ENCODE measurements around the gene SNRNP70.
"Not testable (repeated sequence)": the region's sequence is repeated elsewhere in the genome, so short reads cannot be mapped to it uniquely, and the experiment has no call there.

The SNRNP70 gene

GRCh38 chr19:49136771-49137171, 51.5 kb downstream of the SNRNP70 start:
- peaks cover 17% of the 10 kb centered on the region for H3K4me1 Mint-ChIP-seq

GRCh38 chr19:49140951-49141350, 55.7 kb downstream of the SNRNP70 start:
- Mint-ChIP-seq H3K27me3 (peaks cover 28% of the 10 kb centered on the region), H3K9me3 (no peaks in the 10 kb centered on the region), H3K4me1 (peaks cover 19% of the 10 kb centered on the region), H3K36me3 (ENCODE audit: insufficient read depth) (peaks cover 2% of the 10 kb centered on the region), H3K4me3 (no peak overlapping the region), H3K27ac (ENCODE audit: low read depth) (no peak overlapping the region)
- DNase-seq (ENCODE audit: low spot score in 2 of 2) (no peak), ATAC-seq (replicated peaks; ENCODE audit: extremely low read depth, poor library complexity, severe bottlenecking) (no peak)

More at GRCh38 chr19:49136771-49137171, 51.5 kb downstream of the SNRNP70 start:
- Mint-ChIP-seq H3K36me3 (ENCODE audit: insufficient read depth) (no peaks in the 10 kb centered on the region), H3K27ac (ENCODE audit: low read depth) (no peak overlapping the region), H3K27me3 (peaks cover 16% of the 10 kb centered on the region), H3K4me3 (no peak overlapping the region), H3K9me3 (no peaks in the 10 kb centered on the region)
- DNase-seq (ENCODE audit: low spot score in 2 of 2) (no peak), ATAC-seq (replicated peaks; ENCODE audit: extremely low read depth, poor library complexity, severe bottlenecking) (no peak)

- H3K27ac Mint-ChIP-seq (ENCODE audit: low read depth), result no peak overlapping the region
These were observed 56.1 kb downstream of the SNRNP70 start for GRCh38 chr19:49141352-49141751.

GRCh38 chr19:49142866-49143335, 57.6 kb downstream of the SNRNP70 start:
- DNase-seq (ENCODE audit: low spot score in 2 of 2), result no peak
- peak; percentile 44 for ATAC-seq (replicated peaks; ENCODE audit: extremely low read depth, poor library complexity, severe bottlenecking)
- Mint-ChIP-seq H3K4me3 (peak overlapping the region; percentile 61), H3K27me3 (peaks cover 48% of the 10 kb centered on the region), H3K27ac (ENCODE audit: low read depth) (no peak overlapping the region), H3K4me1 (peaks cover 25% of the 10 kb centered on the region), H3K36me3 (ENCODE audit: insufficient read depth) (peaks cover 5% of the 10 kb centered on the region), H3K9me3 (no peaks in the 10 kb centered on the region)

More at GRCh38 chr19:49141352-49141751, 56.1 kb downstream of the SNRNP70 start:
- Mint-ChIP-seq H3K4me3 (no peak overlapping the region), H3K36me3 (ENCODE audit: insufficient read depth) (peaks cover 4% of the 10 kb centered on the region), H3K4me1 (peaks cover 23% of the 10 kb centered on the region), H3K27me3 (peaks cover 32% of the 10 kb centered on the region), H3K9me3 (no peaks in the 10 kb centered on the region)
- DNase-seq (ENCODE audit: low spot score in 2 of 2) (no peak), ATAC-seq (replicated peaks; ENCODE audit: extremely low read depth, poor library complexity, severe bottlenecking) (no peak)

- peaks cover 77% of the 10 kb centered on the region for H3K27me3 Mint-ChIP-seq
- no peaks in the 10 kb centered on the region for H3K9me3 Mint-ChIP-seq
- H3K27ac Mint-ChIP-seq (ENCODE audit: low read depth), result no peak overlapping the region
- peak; percentile 57 to 61 for DNase-seq (ENCODE audit: low spot score in 2 of 2)
- H3K4me3 Mint-ChIP-seq, result no peak overlapping the region
- H3K4me1 Mint-ChIP-seq, result peaks cover 50% of the 10 kb centered on the region
- peak; percentile 60 for ATAC-seq (replicated peaks; ENCODE audit: extremely low read depth, poor library complexity, severe bottlenecking)
- peaks cover 7% of the 10 kb centered on the region for H3K36me3 Mint-ChIP-seq (ENCODE audit: insufficient read depth)
These were observed 60.5 kb downstream of the SNRNP70 start for GRCh38 chr19:49145573-49146407.

GRCh38 chr19:49146408-49146770, 61.1 kb downstream of the SNRNP70 start:
- not testable (repeated sequence) for DNase-seq (ENCODE audit: low spot score in 2 of 2); ATAC-seq (replicated peaks; ENCODE audit: extremely low read depth, poor library complexity, severe bottlenecking); H3K36me3 Mint-ChIP-seq (ENCODE audit: insufficient read depth); H3K27ac Mint-ChIP-seq (ENCODE audit: low read depth); H3K9me3 Mint-ChIP-seq; H3K4me3 Mint-ChIP-seq
- H3K4me1 Mint-ChIP-seq, result peaks cover 50% of the 10 kb centered on the region
- H3K27me3 Mint-ChIP-seq, result peaks cover 79% of the 10 kb centered on the region

GRCh38 chr19:49148044-49148682, 62.9 kb downstream of the SNRNP70 start:
- no peak for ATAC-seq (replicated peaks; ENCODE audit: extremely low read depth, poor library complexity, severe bottlenecking)
- Mint-ChIP-seq H3K4me1 (peaks cover 43% of the 10 kb centered on the region), H3K27me3 (peaks cover 83% of the 10 kb centered on the region), H3K36me3 (ENCODE audit: insufficient read depth) (peaks cover 7% of the 10 kb centered on the region), H3K4me3 (peak overlapping the region; percentile 78), H3K9me3 (no peaks in the 10 kb centered on the region), H3K27ac (ENCODE audit: low read depth) (no peak overlapping the region)
- no peak for DNase-seq (ENCODE audit: low spot score in 2 of 2)

GRCh38 chr19:49148784-49149651, 63.8 kb downstream of the SNRNP70 start:
- DNase-seq (ENCODE audit: low spot score in 2 of 2) (peak; percentile 63 to 66), ATAC-seq (replicated peaks; ENCODE audit: extremely low read depth, poor library complexity, severe bottlenecking) (peak; percentile 11)
- Mint-ChIP-seq H3K36me3 (ENCODE audit: insufficient read depth) (peaks cover 7% of the 10 kb centered on the region), H3K9me3 (no peaks in the 10 kb centered on the region), H3K27me3 (peaks cover 87% of the 10 kb centered on the region), H3K27ac (ENCODE audit: low read depth) (no peak overlapping the region), H3K4me1 (peaks cover 42% of the 10 kb centered on the region), H3K4me3 (peak overlapping the region; percentile 78)

- DNase-seq (ENCODE audit: low spot score in 2 of 2) (no peak), ATAC-seq (replicated peaks; ENCODE audit: extremely low read depth, poor library complexity, severe bottlenecking) (no peak)
- H3K27ac Mint-ChIP-seq (ENCODE audit: low read depth), result no peak overlapping the region
- peaks cover 42% of the 10 kb centered on the region for H3K4me1 Mint-ChIP-seq
- peaks cover 7% of the 10 kb centered on the region for H3K36me3 Mint-ChIP-seq (ENCODE audit: insufficient read depth)
- H3K9me3 Mint-ChIP-seq, result peaks cover 5% of the 10 kb centered on the region
- H3K4me3 Mint-ChIP-seq, result peak overlapping the region; percentile 78
- peaks cover 94% of the 10 kb centered on the region for H3K27me3 Mint-ChIP-seq
These were observed 64.4 kb downstream of the SNRNP70 start for GRCh38 chr19:49149652-49150105.

- Mint-ChIP-seq H3K9me3 (peaks cover 8% of the 10 kb centered on the region), H3K4me3 (peak overlapping the region; percentile 78), H3K27ac (ENCODE audit: low read depth) (no peak overlapping the region), H3K4me1 (peaks cover 42% of the 10 kb centered on the region), H3K36me3 (ENCODE audit: insufficient read depth) (peaks cover 7% of the 10 kb centered on the region), H3K27me3 (peaks cover 95% of the 10 kb centered on the region)
- DNase-seq (ENCODE audit: low spot score in 2 of 2) (no peak), ATAC-seq (replicated peaks; ENCODE audit: extremely low read depth, poor library complexity, severe bottlenecking) (no peak)
These were observed 65.1 kb downstream of the SNRNP70 start for GRCh38 chr19:49150106-49150943.

- Mint-ChIP-seq H3K36me3 (ENCODE audit: insufficient read depth) (peaks cover 7% of the 10 kb centered on the region), H3K9me3 (peaks cover 8% of the 10 kb centered on the region), H3K27ac (ENCODE audit: low read depth) (no peak overlapping the region), H3K4me3 (no peak overlapping the region), H3K27me3 (peaks cover 95% of the 10 kb centered on the region), H3K4me1 (peaks cover 37% of the 10 kb centered on the region)
- ATAC-seq (replicated peaks; ENCODE audit: extremely low read depth, poor library complexity, severe bottlenecking) (no peak), DNase-seq (ENCODE audit: low spot score in 2 of 2) (no peak)
These were observed 65.6 kb downstream of the SNRNP70 start for GRCh38 chr19:49150944-49151243.
